ENCODE results near the gene ARL14. TPM values are rescaled to one million over a fixed set of nuclear protein-coding genes. Genes with fewer than 3 reads are reported as not detected.
"Not testable (repeated sequence)": the region's sequence is repeated elsewhere in the genome, so short reads cannot be mapped to it uniquely, and the experiment has no call there.

Gene ARL14
- total and polyA plus RNA-seq, 4 experiments from 2014 or later = not detected

DNA sequence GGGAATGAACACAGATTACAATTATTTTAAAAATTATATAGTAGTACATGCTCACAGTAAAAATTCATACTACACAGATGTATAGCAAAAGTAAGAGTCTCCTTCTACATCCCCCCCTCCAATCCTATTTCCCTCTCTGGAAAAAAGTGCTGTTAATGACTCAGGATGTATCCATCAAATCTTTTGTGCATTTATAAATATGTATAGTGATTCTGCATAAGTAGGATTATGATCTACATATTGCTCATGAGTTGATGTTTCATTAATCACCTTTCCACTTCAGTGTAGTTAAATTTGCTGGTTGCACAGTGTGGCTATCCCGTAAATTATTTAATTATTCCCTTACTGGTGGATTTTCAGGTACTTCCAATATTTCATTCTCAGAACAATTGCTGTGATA, 25.3 kb downstream of the ARL14 start:
- H3K4me3 Mint-ChIP-seq = no peak overlapping the region

DNA sequence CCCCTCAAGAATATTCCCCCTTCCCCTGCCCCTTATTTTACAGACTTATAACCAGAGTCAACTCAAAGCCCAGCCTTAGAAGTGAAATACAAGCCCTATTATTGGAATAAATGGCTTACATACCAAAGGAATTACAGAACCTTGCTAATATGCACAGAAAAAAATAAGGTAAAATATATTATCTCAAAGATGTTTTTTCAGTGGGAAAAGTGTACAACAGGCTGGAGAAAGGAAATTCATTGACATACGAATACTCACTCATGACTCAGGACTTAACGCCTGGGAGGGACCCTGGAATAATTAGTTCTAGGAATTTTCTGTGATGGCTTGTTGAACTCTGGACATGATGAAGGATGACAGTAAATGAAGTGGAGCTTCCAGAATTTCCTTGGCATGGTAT, 27.0 kb downstream of the ARL14 start:
- Mint-ChIP-seq H3K27ac (no peak overlapping the region), H3K4me1 (no peaks in the 10 kb centered on the region), H3K9me3 (no peaks in the 10 kb centered on the region), H3K36me3 (no peaks in the 10 kb centered on the region), H3K27me3 (peaks cover 28 to 39% of the 10 kb centered on the region in 2 donors), H3K4me3 (no peak overlapping the region)
- intact Hi-C loops (cut with micrococcal nuclease) = no loop called here
- no peak for DNase-seq
- no peaks in the 10 kb centered on the region for H3K4me1 ChIP-seq (ENCODE audit: insufficient read depth, low read length)
- CTCF ChIA-PET (ENCODE audit: partially characterized antibody) = interaction anchor here (2.5 to 4.4 kb wide), 2 partner anchors 11 to 238 kb away, joined by 16 to 56 read pairs; no protein-coding TSS in a partner anchor
- POLR2A ChIA-PET (ENCODE audit: partially characterized antibody) = no interaction called here
- H3K27me3 ChIP-seq (ENCODE audit: insufficient read depth, low read length) = no peaks in the 10 kb centered on the region
- no peak overlapping the region for H3K27ac ChIP-seq (ENCODE audit: low read depth, low read length)
- H3K36me3 ChIP-seq (ENCODE audit: insufficient read depth, low read length) = no peaks in the 10 kb centered on the region
- H3K4me3 ChIP-seq (ENCODE audit: low read length in 2 of 2) = no peak overlapping the region
- H3K9me3 ChIP-seq (ENCODE audit: control insufficient read depth in 1 of 2, low read length in 2 of 2) = no peaks in the 10 kb centered on the region

More for the DNA sequence above, 25.3 kb downstream of the ARL14 start:
- intact Hi-C loops (cut with micrococcal nuclease) = no loop called here
- Mint-ChIP-seq H3K27me3 (peaks cover 19 to 29% of the 10 kb centered on the region in 2 donors), H3K36me3 (no peaks in the 10 kb centered on the region), H3K9me3 (no peaks in the 10 kb centered on the region), H3K4me1 (no peaks in the 10 kb centered on the region), H3K27ac (no peak overlapping the region)
- POLR2A ChIA-PET (ENCODE audit: partially characterized antibody) = no interaction called here
- no peak for DNase-seq
- Histone ChIP-seq H3K9me3 (ENCODE audit: control insufficient read depth in 1 of 2, low read length in 2 of 2) (no peaks in the 10 kb centered on the region), H3K36me3 (ENCODE audit: insufficient read depth, low read length) (no peaks in the 10 kb centered on the region), H3K27me3 (ENCODE audit: insufficient read depth, low read length) (no peaks in the 10 kb centered on the region), H3K4me3 (ENCODE audit: low read length in 2 of 2) (no peak overlapping the region), H3K27ac (ENCODE audit: low read depth, low read length) (no peak overlapping the region), H3K4me1 (ENCODE audit: insufficient read depth, low read length) (no peaks in the 10 kb centered on the region)
- CTCF ChIA-PET (ENCODE audit: partially characterized antibody) = no interaction called here

DNA sequence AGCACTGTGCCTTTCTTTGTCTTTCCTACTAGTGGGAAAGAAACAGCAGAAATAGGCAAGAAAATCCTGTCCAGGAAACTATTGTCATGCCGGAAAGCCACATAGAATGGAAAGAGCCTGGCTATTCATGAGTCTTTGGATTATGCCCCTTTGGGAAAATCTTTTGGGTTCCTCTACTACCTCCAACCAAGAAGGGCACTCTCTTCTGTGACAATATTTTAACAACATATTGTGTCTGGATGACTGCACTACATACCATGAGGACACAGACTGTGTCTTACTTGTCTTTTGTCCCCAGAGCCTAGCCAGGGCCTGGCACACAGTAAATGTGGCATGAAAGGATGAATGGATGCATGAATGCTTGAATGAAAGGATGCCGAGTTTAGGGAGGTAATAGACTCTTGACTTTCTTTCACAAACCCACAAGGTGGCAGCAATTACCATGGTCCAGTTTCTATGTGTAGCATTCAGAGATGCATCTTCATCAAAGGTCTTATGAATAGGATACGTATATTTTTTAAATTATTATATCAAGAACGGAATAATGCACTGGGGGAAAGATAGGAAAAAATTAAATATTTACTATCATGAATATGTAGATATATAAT, 30.3 kb downstream of the ARL14 start:
- no peak overlapping the region for H3K4me3 Mint-ChIP-seq
- no peak overlapping the region for H3K4me3 ChIP-seq (ENCODE audit: low read length in 2 of 2)
- H3K36me3 ChIP-seq (ENCODE audit: insufficient read depth, low read length) = no peaks in the 10 kb centered on the region
- H3K27me3 ChIP-seq (ENCODE audit: insufficient read depth, low read length) = no peaks in the 10 kb centered on the region
- H3K36me3 Mint-ChIP-seq = no peaks in the 10 kb centered on the region
- intact Hi-C loops (cut with micrococcal nuclease) = loop anchor here (1.0 to 5.0 kb wide), 3 partner anchors 235 to 717 kb away; no protein-coding TSS in a partner anchor
- no peaks in the 10 kb centered on the region for H3K4me1 ChIP-seq (ENCODE audit: insufficient read depth, low read length)
- H3K27me3 Mint-ChIP-seq = peaks cover 24 to 36% of the 10 kb centered on the region in 2 donors
- ChIA-PET CTCF (ENCODE audit: partially characterized antibody) (interaction anchor here (1.2 to 4.4 kb wide), 5 partner anchors 20 to 713 kb away, joined by 3 to 72 read pairs (median 4); no protein-coding TSS in a partner anchor), POLR2A (ENCODE audit: partially characterized antibody) (no interaction called here)
- H3K4me1 Mint-ChIP-seq = no peaks in the 10 kb centered on the region
- H3K27ac Mint-ChIP-seq = no peak overlapping the region
- H3K9me3 ChIP-seq (ENCODE audit: control insufficient read depth in 1 of 2, low read length in 2 of 2) = no peaks in the 10 kb centered on the region
- H3K9me3 Mint-ChIP-seq = no peaks in the 10 kb centered on the region
- peak in 4 of 5 donors; percentile 36 to 44 (median 40) for DNase-seq
- H3K27ac ChIP-seq (ENCODE audit: low read depth, low read length) = no peak overlapping the region

DNA sequence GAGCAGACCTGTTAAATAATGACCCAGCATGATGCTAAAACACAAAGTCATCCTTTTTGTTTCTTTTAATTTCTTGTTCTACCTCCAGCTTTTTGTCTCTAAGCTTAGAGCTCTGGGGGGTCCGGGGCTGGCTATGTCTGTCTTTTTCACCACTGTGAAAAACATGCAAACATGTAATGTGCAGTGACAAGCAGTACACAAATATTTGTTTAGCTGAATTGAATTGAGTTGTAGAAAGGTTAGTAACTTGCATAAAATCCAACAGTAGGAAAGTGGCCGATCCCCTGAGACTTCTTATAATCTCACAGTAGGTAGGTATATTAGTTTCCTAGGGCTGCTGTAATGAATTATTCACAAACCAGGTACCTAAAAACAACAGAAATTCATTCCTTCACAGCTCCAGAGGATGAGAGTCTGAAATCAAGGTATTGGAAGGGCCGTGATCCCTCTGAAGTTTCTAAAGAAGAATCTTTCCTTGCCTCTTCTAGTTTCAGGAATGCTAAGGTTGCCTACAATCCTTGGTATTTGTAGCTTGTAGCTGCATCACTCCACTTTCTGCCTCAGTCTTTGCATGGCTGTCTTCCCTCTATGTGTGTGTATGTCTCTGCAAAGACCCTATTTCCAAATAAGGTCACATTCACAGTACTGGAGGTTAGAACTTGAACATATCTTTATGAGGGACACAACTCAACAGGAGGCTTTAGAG, 32.7 kb downstream of the ARL14 start:
- CTCF ChIA-PET (ENCODE audit: partially characterized antibody) = interaction anchor here (0.9 to 2.9 kb wide), 9 partner anchors 9 to 711 kb away, joined by 3 to 72 read pairs (median 4); no protein-coding TSS in a partner anchor

DNA sequence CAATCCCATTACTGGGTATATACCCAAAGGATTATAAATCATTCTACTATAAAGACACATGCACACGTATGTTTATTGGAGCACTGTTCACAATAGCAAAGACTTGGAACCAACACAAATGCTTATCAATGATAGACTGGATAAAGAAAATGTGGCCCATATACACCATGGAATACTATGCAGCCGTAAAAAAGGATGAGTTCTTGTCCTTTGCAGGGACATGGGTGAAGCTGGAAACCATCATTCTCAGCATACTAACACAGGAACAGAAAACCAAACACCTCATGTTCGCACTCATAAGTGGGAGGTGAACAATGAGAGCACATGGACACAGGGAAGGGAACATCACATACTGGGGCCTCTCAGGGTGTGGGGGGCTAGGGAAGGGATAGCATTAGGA, 36.2 kb downstream of the ARL14 start:
- not testable (repeated sequence) for H3K9me3 Mint-ChIP-seq; H3K4me3 ChIP-seq (ENCODE audit: low read length in 2 of 2)
- peaks cover 12 to 16% of the 10 kb centered on the region in 2 donors for H3K27me3 Mint-ChIP-seq

More for the DNA sequence above, 32.7 kb downstream of the ARL14 start:
- Histone ChIP-seq H3K4me3 (ENCODE audit: low read length in 2 of 2) (no peak overlapping the region), H3K27ac (ENCODE audit: low read depth, low read length) (no peak overlapping the region), H3K36me3 (ENCODE audit: insufficient read depth, low read length) (no peaks in the 10 kb centered on the region), H3K4me1 (ENCODE audit: insufficient read depth, low read length) (no peaks in the 10 kb centered on the region), H3K9me3 (ENCODE audit: control insufficient read depth in 1 of 2, low read length in 2 of 2) (no peaks in the 10 kb centered on the region), H3K27me3 (ENCODE audit: insufficient read depth, low read length) (no peaks in the 10 kb centered on the region)
- no peaks in the 10 kb centered on the region for H3K36me3 Mint-ChIP-seq
- no peak overlapping the region for H3K4me3 Mint-ChIP-seq
- no peak overlapping the region for H3K27ac Mint-ChIP-seq
- POLR2A ChIA-PET (ENCODE audit: partially characterized antibody) = no interaction called here
- DNase-seq = no peak
- H3K27me3 Mint-ChIP-seq = peaks cover 27 to 30% of the 10 kb centered on the region in 2 donors
- intact Hi-C loops (cut with micrococcal nuclease) = loop anchor here (5.0 kb wide), 1 partner anchor 563 kb away; no protein-coding TSS in a partner anchor
- H3K4me1 Mint-ChIP-seq = no peaks in the 10 kb centered on the region
- no peaks in the 10 kb centered on the region for H3K9me3 Mint-ChIP-seq

DNA sequence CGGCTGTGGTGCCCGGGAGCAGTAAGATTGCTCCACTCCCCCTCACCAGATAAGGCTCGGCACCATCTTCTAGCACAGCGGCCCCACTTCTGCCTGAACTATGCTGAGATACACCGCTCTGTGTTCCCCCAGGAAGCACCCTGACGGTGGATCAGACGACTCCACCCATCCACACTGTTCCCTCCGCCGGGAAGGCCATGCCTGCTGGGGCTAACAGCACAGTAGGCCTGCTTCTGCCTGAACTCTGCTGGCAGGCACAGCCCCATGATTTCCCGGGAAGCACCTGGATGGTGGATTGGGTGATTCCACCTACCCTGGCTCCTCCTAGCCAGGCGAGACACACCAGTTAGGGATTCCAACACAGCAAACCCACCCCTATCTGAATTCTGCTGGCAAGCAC, 42.8 kb downstream of the ARL14 start:
- Mint-ChIP-seq H3K27me3 (peaks cover 11% of the 10 kb centered on the region in 2 donors), H3K36me3 (no peaks in the 10 kb centered on the region), H3K9me3 (peaks cover 0 to 2% (median 0%) of the 10 kb centered on the region in 8 donors), H3K4me3 (no peak overlapping the region), H3K4me1 (no peaks in the 10 kb centered on the region), H3K27ac (no peak overlapping the region)
- H3K4me1 ChIP-seq (ENCODE audit: insufficient read depth, low read length) = no peaks in the 10 kb centered on the region
- H3K27ac ChIP-seq (ENCODE audit: low read depth, low read length) = no peak overlapping the region
- POLR2A ChIA-PET (ENCODE audit: partially characterized antibody) = no interaction called here
- CTCF ChIA-PET (ENCODE audit: partially characterized antibody) = no interaction called here
- H3K4me3 ChIP-seq (ENCODE audit: low read length in 2 of 2) = no peak overlapping the region
- intact Hi-C loops (cut with micrococcal nuclease) = no loop called here
- DNase-seq = no peak
- H3K27me3 ChIP-seq (ENCODE audit: insufficient read depth, low read length) = no peaks in the 10 kb centered on the region
- no peaks in the 10 kb centered on the region for H3K36me3 ChIP-seq (ENCODE audit: insufficient read depth, low read length)
- H3K9me3 ChIP-seq (ENCODE audit: control insufficient read depth in 1 of 2, low read length in 2 of 2) = no peaks in the 10 kb centered on the region

More for the DNA sequence above, 36.2 kb downstream of the ARL14 start:
- H3K27ac ChIP-seq (ENCODE audit: low read depth, low read length); H3K4me1 Mint-ChIP-seq; H3K4me3 Mint-ChIP-seq; H3K27ac Mint-ChIP-seq; H3K36me3 Mint-ChIP-seq; DNase-seq; H3K4me1 ChIP-seq (ENCODE audit: insufficient read depth, low read length); POLR2A ChIA-PET (ENCODE audit: partially characterized antibody); H3K36me3 ChIP-seq (ENCODE audit: insufficient read depth, low read length); intact Hi-C loops (cut with micrococcal nuclease); H3K27me3 ChIP-seq (ENCODE audit: insufficient read depth, low read length); H3K9me3 ChIP-seq (ENCODE audit: control insufficient read depth in 1 of 2, low read length in 2 of 2): not testable (repeated sequence)
- CTCF ChIA-PET (ENCODE audit: partially characterized antibody) = interaction anchor here (1.3 to 3.4 kb wide), 2 partner anchors 8 to 228 kb away, joined by 4 to 16 read pairs; no protein-coding TSS in a partner anchor

DNA sequence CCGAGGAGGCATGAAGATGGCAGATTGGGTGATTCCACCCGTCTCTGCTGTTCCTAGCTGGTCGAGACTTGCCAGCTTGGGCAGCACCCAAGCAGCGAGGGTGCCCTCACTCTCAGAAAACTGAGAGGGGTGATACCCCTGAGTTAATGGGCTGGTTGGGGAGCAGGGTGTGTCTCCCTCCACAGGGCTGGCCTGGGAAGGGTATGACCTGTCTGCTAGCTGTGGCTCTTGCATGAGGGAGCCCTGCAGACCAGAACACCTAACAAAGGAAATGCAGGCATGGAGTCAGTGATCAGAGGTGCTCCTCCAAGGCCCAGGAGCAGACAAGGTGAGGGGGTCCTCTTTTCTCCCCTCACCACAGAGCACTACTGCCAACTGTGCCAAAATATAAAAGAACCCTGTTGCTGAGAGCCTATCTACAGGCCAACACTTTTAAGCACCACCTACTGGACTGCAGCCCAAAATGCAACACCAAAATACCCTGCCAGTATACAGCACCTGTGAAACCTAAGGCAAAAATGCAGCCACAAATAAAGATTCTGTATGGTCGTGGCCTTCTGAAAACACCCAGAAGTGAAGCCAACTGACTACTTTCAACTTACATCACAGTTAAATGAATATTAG, 43.3 kb downstream of the ARL14 start:
- H3K27ac ChIP-seq (ENCODE audit: low read depth, low read length) = no peak overlapping the region
- H3K4me3 ChIP-seq (ENCODE audit: low read length in 2 of 2) = no peak overlapping the region
- no peaks in the 10 kb centered on the region for H3K4me1 ChIP-seq (ENCODE audit: insufficient read depth, low read length)
- Mint-ChIP-seq H3K27ac (no peak overlapping the region), H3K36me3 (no peaks in the 10 kb centered on the region), H3K9me3 (peaks cover 0 to 2% (median 0%) of the 10 kb centered on the region in 8 donors), H3K27me3 (peaks cover 11 to 14% of the 10 kb centered on the region in 2 donors), H3K4me3 (no peak overlapping the region), H3K4me1 (no peaks in the 10 kb centered on the region)
- ChIA-PET CTCF (ENCODE audit: partially characterized antibody) (interaction anchor here (1.0 kb wide), 1 partner anchor 221 kb away, joined by 3 read pairs; no protein-coding TSS in a partner anchor), POLR2A (ENCODE audit: partially characterized antibody) (no interaction called here)
- H3K9me3 ChIP-seq (ENCODE audit: control insufficient read depth in 1 of 2, low read length in 2 of 2) = no peaks in the 10 kb centered on the region
- no peaks in the 10 kb centered on the region for H3K27me3 ChIP-seq (ENCODE audit: insufficient read depth, low read length)
- no peaks in the 10 kb centered on the region for H3K36me3 ChIP-seq (ENCODE audit: insufficient read depth, low read length)
- intact Hi-C loops (cut with micrococcal nuclease) = no loop called here
- no peak for DNase-seq
